Body of pancreas (tissue), 4 donors: ENCODE results near the gene RPS19BP1. TPM values are rescaled to one million over a fixed set of nuclear protein-coding genes. Genes with fewer than 3 reads are reported as not detected.

Experiments
- ATAC-seq: fragments of 150-250 bp; one replicate; pipeline ENCODE4 v1.9.1; 2016
- DNase-seq, 4 donors: peaks; one replicate each; pipeline ENCODE4 v3.0.0-alpha.2; 2019
- H3K27ac ChIP-seq, 4 donors: fragments of 200-600 bp; sonication (generic); 1 replicate in 3 of 4; 2 replicates in 1 of 4; pipeline versions ENCODE4 v1.5.1 to v1.6.1; 2016 to 2019; ENCODE audit warnings: mild to moderate bottlenecking in 1 of 4, mixed read lengths in 1 of 4, moderate library complexity in 1 of 4
- H3K27me3 ChIP-seq, 2 donors: fragments of 200-600 bp; sonication (generic); one replicate each; pipeline ENCODE4 v1.6.0; 2016; ENCODE audit warnings: mild to moderate bottlenecking in 1 of 2
- H3K36me3 ChIP-seq, 2 donors: fragments of 200-600 bp; sonication (generic); replicated peaks in 1 of 2; 2 replicates each; pipeline ENCODE4 v1.5.1; 2016; ENCODE audit warnings: low read depth in 2 of 2; ENCODE audit not compliant: insufficient read depth in 1 of 2
- H3K4me1 ChIP-seq: fragments of 200-600 bp; sonication (generic); one replicate; pipeline ENCODE4 v1.6.0; 2016
- H3K4me3 ChIP-seq, 2 donors: fragments of 200-600 bp; sonication (generic); 1 replicate in 1 of 2; 2 replicates in 1 of 2; pipeline ENCODE4 v1.5.1; 2016 to 2019
- H3K9me3 ChIP-seq, 3 donors: fragments of 200-600 bp; sonication (generic); 1 replicate in 2 of 3; 2 replicates in 1 of 3; pipeline ENCODE4 v1.5.1; 2016
- POLR2A ChIP-seq, 3 donors: fragments of 450-650 bp; IDR thresholded peaks; one replicate each; pipeline ENCODE4 v1.6.1; 2016; ENCODE audit warnings: antibody characterized with exemption in 3 of 3, mild to moderate bottlenecking in 2 of 3
- WGBS, 2 donors: methylation state at CpG; one replicate each; pipeline ENCODE4 v1.1.5; 2017; 5-methylcytosine and 5-hydroxymethylcytosine counted together
- intact Hi-C: fragments of 100-400 bp; cut with DNase I; formaldehyde crosslinking; loops from one replicate; pipeline ENCODE4 v1.15.1; 2023
- total RNA-seq, 2 donors: library from RNA; depleted of rRNA; stranded (reverse); fragments of >200 nt; gene quantifications; one replicate each; pipeline ENCODE4 v1.1.0, GENCODE V29; 2016
- TF ChIP-seq, protein P1 (sequence below), 7 experiments: fragments of 450-650 bp in 4 of 7; fragments of 200-600 bp in 3 of 7; sonication (generic) in 3 of 7; IDR thresholded peaks; one replicate each; pipeline ENCODE4 v1.5.1; 2016 to 2019; ENCODE audit warnings: antibody characterized with exemption in 7 of 7

The RPS19BP1 gene
- total RNA-seq, 2 donors from 2014 or later = 87.2 to 141 TPM

DNA sequence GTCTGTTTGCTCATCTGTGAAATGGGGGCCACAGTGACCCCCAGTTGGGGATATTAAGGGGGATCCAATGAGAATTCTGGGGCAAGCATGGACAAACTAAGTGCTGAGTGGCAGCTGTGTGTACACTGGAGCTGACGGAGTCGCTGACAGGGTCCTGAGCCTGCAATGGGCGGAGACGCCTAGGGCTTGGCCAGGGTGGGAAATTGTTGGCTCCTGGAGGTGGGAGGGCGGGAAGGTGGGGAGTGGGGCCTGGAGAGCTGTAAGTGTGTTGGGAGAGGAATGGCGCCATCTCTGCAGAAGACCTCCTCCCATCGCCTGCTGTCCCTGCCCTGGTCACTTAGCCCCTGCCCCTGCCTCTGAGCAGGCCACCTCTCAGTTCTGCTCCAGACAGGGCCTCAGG is 45.4 kb upstream of the RPS19BP1 start:
- ATAC-seq = no peak
- Histone ChIP-seq H3K36me3 (no peaks in the 10 kb centered on the region), H3K27me3 (no peaks in the 10 kb centered on the region), H3K9me3 (no peaks in the 10 kb centered on the region), H3K4me1 (no peaks in the 10 kb centered on the region), H3K4me3 (no peak overlapping the region), H3K27ac (no peak overlapping the region)
- WGBS, 2 donors = 86 to 88% methylated on average over 5 to 7 of the region's 7 CpGs
- intact Hi-C loops = no loop called here
- TF ChIP-seq, protein P1, sequence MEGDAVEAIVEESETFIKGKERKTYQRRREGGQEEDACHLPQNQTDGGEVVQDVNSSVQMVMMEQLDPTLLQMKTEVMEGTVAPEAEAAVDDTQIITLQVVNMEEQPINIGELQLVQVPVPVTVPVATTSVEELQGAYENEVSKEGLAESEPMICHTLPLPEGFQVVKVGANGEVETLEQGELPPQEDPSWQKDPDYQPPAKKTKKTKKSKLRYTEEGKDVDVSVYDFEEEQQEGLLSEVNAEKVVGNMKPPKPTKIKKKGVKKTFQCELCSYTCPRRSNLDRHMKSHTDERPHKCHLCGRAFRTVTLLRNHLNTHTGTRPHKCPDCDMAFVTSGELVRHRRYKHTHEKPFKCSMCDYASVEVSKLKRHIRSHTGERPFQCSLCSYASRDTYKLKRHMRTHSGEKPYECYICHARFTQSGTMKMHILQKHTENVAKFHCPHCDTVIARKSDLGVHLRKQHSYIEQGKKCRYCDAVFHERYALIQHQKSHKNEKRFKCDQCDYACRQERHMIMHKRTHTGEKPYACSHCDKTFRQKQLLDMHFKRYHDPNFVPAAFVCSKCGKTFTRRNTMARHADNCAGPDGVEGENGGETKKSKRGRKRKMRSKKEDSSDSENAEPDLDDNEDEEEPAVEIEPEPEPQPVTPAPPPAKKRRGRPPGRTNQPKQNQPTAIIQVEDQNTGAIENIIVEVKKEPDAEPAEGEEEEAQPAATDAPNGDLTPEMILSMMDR (IDR thresholded peaks at IDR 0.05) = no peak
- TF ChIP-seq POLR2A (IDR thresholded peaks at IDR 0.05) = no peak
- DNase-seq = no peak

DNA sequence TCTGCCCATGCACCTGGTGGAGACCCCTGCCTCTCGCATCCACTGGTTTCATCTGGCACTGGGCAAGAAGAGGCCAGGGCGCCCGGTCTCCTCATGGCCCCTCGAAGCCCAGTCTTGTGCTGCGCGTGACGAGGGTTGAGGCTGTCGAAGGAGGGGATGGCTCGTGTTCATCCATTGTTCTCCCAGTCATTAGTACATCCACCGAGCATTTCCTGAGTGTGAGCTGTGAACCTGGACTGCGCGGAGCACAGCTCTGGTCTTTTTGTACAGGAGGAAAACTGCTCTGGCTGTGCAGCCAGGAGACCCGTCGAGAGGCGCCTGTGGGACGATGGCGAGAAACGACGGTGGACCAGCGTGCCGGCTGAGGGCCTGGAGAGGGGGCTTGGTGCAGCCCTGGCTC is 44.8 kb upstream of the RPS19BP1 start:
- DNase-seq (no peak), ATAC-seq (no peak)
- no peak overlapping the region for H3K4me3 ChIP-seq
- no peak overlapping the region for H3K27ac ChIP-seq
- intact Hi-C loops = no loop called here
- no peaks in the 10 kb centered on the region for H3K27me3 ChIP-seq
- 70 to 78% methylated on average over 12 to 21 of the region's 21 CpGs for WGBS, 2 donors
- H3K4me1 ChIP-seq = no peaks in the 10 kb centered on the region
- no peaks in the 10 kb centered on the region for H3K36me3 ChIP-seq
- TF ChIP-seq, protein P1 (IDR thresholded peaks at IDR 0.05) = no peak
- no peaks in the 10 kb centered on the region for H3K9me3 ChIP-seq

DNA sequence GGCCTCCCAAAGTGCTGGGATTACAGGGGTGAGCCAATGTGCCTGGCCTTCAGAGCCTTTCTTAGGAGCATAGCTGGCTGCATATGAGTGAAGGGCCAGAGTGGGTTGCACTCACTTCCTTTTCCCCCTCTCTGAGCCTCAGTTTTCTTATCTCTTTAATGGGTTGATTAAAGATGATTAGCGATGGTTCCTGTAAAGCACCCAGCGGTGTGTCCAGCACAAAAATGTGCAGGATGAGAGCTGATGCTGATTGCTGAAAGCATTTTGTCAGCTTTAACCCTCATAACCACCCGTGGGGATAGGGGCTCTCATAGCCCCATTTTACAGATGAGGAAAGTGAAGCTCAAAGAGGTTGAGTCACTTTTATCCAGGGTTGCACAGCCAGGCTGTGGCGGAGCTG is 43.5 kb upstream of the RPS19BP1 start:
- 83 to 87% methylated on average over 4 of the region's 4 CpGs for WGBS, 2 donors
- DNase-seq (no peak), ATAC-seq (no peak)
- no peaks in the 10 kb centered on the region for H3K36me3 ChIP-seq
- H3K27ac ChIP-seq = no peak overlapping the region
- no peak overlapping the region for H3K4me3 ChIP-seq
- H3K27me3 ChIP-seq = no peaks in the 10 kb centered on the region
- no peak for TF ChIP-seq POLR2A (IDR thresholded peaks at IDR 0.05)
- TF ChIP-seq, protein P1 (IDR thresholded peaks at IDR 0.05) = no peak
- H3K4me1 ChIP-seq = no peaks in the 10 kb centered on the region
- intact Hi-C loops = no loop called here
- no peaks in the 10 kb centered on the region for H3K9me3 ChIP-seq

DNA sequence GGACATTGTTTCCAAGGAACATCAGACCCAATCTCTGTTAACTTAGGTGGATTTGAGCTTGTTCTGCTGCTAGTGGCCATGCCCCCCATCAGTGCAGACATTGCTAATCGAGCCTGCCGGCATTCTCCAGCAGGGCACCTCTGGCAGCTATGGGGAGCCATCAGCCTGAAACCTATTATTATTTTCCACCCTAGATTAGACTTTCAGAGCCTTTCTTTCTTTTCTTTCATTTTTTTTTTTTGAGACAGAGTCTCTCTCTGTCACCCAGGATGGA is 42.9 kb upstream of the RPS19BP1 start:
- Histone ChIP-seq H3K27me3 (no peaks in the 10 kb centered on the region), H3K27ac (no peak overlapping the region), H3K4me3 (no peak overlapping the region), H3K4me1 (no peaks in the 10 kb centered on the region), H3K9me3 (no peaks in the 10 kb centered on the region), H3K36me3 (no peaks in the 10 kb centered on the region)
- ATAC-seq (no peak), DNase-seq (no peak)
- intact Hi-C loops = no loop called here
- WGBS, 2 donors = 81 to 84% methylated on average over 2 of the region's 2 CpGs
- TF ChIP-seq, protein P1 (IDR thresholded peaks at IDR 0.05) = no peak
- TF ChIP-seq POLR2A (IDR thresholded peaks at IDR 0.05) = no peak

DNA sequence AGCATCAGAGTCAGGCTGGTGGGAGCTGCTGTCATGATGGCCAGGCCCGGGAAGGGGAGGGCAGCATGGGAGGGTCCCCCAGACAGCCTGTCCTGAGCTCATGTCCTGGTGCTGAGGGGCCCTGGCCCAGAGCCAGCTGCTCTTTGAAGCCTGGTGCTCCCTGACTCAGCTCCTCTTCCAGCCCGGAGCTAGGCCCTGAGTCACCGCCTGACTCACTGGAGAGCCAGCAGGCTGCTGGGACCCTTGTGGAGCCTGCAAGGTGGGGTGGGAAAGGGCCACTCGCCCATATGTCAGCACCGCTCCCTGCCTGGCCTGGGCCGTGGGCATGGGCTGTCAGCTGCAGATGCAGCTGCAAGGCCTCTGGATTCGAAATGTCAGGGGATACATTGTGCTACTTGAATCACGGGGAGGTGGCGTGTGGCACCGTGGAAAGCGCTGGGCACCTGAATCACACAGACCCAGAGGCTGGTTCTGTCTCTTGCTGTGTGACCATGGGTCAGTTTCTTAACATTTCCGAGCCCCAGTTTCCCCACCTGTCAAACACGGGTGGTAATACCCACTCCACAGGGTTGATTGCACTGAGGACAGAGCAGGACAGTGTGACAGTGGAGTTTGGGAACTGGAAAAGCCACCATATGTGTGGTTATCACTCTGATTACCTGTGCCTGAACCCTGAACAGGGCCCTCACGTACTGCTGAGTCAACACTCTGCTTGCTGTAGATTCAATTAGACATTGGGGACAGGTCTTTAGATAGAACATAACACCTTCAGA is 42.4 kb upstream of the RPS19BP1 start:
- no peak for ATAC-seq

More for the DNA sequence above, 42.4 kb upstream of the RPS19BP1 start:
- WGBS, 2 donors = 78 to 86% methylated on average over 9 to 14 of the region's 14 CpGs
- DNase-seq = no peak
- Histone ChIP-seq H3K27me3 (no peaks in the 10 kb centered on the region), H3K9me3 (no peaks in the 10 kb centered on the region), H3K36me3 (no peaks in the 10 kb centered on the region), H3K27ac (no peak overlapping the region), H3K4me1 (no peaks in the 10 kb centered on the region), H3K4me3 (no peak overlapping the region)
- intact Hi-C loops = no loop called here
- TF ChIP-seq POLR2A (IDR thresholded peaks at IDR 0.05) = no peak
- TF ChIP-seq, protein P1 (IDR thresholded peaks at IDR 0.05) = no peak
